ENCODE measurements around the gene RASSF5. TPM values are rescaled to one million over a fixed set of nuclear protein-coding genes. Genes with fewer than 3 reads are reported as not detected.
A peak's percentile ranks its signal among the peaks of the same experiment; 100 is the strongest.

Gene RASSF5
- total RNA-seq, 2 donors from 2014 or later, result 0.20 to 0.26 TPM

- peaks cover 21% of the 10 kb centered on the region for H3K27me3 Mint-ChIP-seq (ENCODE audit: insufficient read depth)
- H3K9me3 Mint-ChIP-seq, result no peaks in the 10 kb centered on the region
- DNase-seq, result no peak
- no peak overlapping the region for H3K9ac ChIP-seq (ENCODE audit: extremely low read depth, low read length, poor library complexity, severe bottlenecking)
- no peaks in the 10 kb centered on the region for H3K9me3 ChIP-seq (ENCODE audit: control insufficient read depth, low read length)
- WGBS, 2 experiments (ENCODE audit: insufficient coverage in 1 of 2, insufficient read length in 1 of 2), result 79 to 84% methylated on average over 7 to 9 of the region's 9 CpGs
- H3K27me3 ChIP-seq (ENCODE audit: control insufficient read depth, insufficient read depth, low read length, poor library complexity, severe bottlenecking), result no peaks in the 10 kb centered on the region
- H3K4me3 ChIP-seq (ENCODE audit: low read length), result no peak overlapping the region
- peaks cover 8% of the 10 kb centered on the region for H3K36me3 Mint-ChIP-seq (ENCODE audit: low read depth)
- H3K4me1 ChIP-seq (ENCODE audit: control insufficient read depth, insufficient read depth, low read length), result peaks cover 15% of the 10 kb centered on the region
- TF ChIP-seq CTCF (conservative IDR thresholded peaks at IDR 0.05), result no peak
- no peak overlapping the region for H3K27ac Mint-ChIP-seq
- H3K27ac ChIP-seq (ENCODE audit: low read depth, low read length), result no peak overlapping the region
- no peak overlapping the region for H3K4me3 Mint-ChIP-seq
- H3K4me1 Mint-ChIP-seq, result peaks cover 29% of the 10 kb centered on the region
- peaks cover 17% of the 10 kb centered on the region for H3K36me3 ChIP-seq (ENCODE audit: control insufficient read depth, insufficient read depth, low read length)
These were observed 39.4 kb upstream of the RASSF5 start for GRCh38 chr1:206467915-206468314.

DNA sequence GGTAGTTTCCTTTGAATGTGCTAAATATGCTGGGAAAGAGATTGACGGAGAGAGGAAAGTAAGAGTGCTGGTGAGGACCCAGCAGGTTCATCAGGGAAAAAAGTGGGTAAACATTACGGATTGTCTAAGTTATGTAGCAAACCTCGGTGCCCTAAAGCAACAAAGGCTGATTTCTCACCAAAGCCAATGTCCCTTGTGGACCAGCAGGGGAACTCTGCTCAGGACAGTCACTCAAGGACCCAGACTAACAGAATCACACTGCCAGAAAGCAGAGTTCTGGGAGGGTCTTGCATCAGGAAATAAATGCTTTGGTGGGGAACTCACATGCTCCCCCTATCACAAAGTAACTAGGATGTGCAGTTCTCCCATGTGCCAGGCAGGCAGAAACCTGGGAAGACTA, 38.8 kb upstream of the RASSF5 start:
- no peaks in the 10 kb centered on the region for H3K27me3 ChIP-seq (ENCODE audit: control insufficient read depth, insufficient read depth, low read length, poor library complexity, severe bottlenecking)
- H3K36me3 ChIP-seq (ENCODE audit: control insufficient read depth, insufficient read depth, low read length), result peaks cover 10% of the 10 kb centered on the region
- no peaks in the 10 kb centered on the region for H3K9me3 Mint-ChIP-seq
- no peak overlapping the region for H3K27ac ChIP-seq (ENCODE audit: low read depth, low read length)
- H3K4me1 Mint-ChIP-seq, result peaks cover 34% of the 10 kb centered on the region
- no peak overlapping the region for H3K27ac Mint-ChIP-seq
- peaks cover 15% of the 10 kb centered on the region for H3K4me1 ChIP-seq (ENCODE audit: control insufficient read depth, insufficient read depth, low read length)
- H3K36me3 Mint-ChIP-seq (ENCODE audit: low read depth), result peaks cover 3% of the 10 kb centered on the region
- H3K9ac ChIP-seq (ENCODE audit: extremely low read depth, low read length, poor library complexity, severe bottlenecking), result no peak overlapping the region
- H3K27me3 Mint-ChIP-seq (ENCODE audit: insufficient read depth), result peaks cover 21% of the 10 kb centered on the region
- no peak for DNase-seq
- H3K9me3 ChIP-seq (ENCODE audit: control insufficient read depth, low read length), result no peaks in the 10 kb centered on the region
- H3K4me3 ChIP-seq (ENCODE audit: low read length), result no peak overlapping the region
- 84 to 85% methylated on average over 3 of the region's 3 CpGs for WGBS, 2 experiments (ENCODE audit: insufficient coverage in 1 of 2, insufficient read length in 1 of 2)
- TF ChIP-seq CTCF (conservative IDR thresholded peaks at IDR 0.05), result peak; percentile 57
- H3K4me3 Mint-ChIP-seq, result no peak overlapping the region

GRCh38 chr1:206469411-206469932, 37.9 kb upstream of the RASSF5 start:
- Mint-ChIP-seq H3K27ac (peak overlapping the region; percentile 72), H3K9me3 (no peaks in the 10 kb centered on the region), H3K36me3 (ENCODE audit: low read depth) (peaks cover 2% of the 10 kb centered on the region), H3K4me3 (no peak overlapping the region), H3K4me1 (peaks cover 40% of the 10 kb centered on the region), H3K27me3 (ENCODE audit: insufficient read depth) (peaks cover 21% of the 10 kb centered on the region)
- H3K4me1 ChIP-seq (ENCODE audit: control insufficient read depth, insufficient read depth, low read length), result peaks cover 15% of the 10 kb centered on the region
- peaks cover 3% of the 10 kb centered on the region for H3K36me3 ChIP-seq (ENCODE audit: control insufficient read depth, insufficient read depth, low read length)
- H3K27me3 ChIP-seq (ENCODE audit: control insufficient read depth, insufficient read depth, low read length, poor library complexity, severe bottlenecking), result no peaks in the 10 kb centered on the region
- no peaks in the 10 kb centered on the region for H3K9me3 ChIP-seq (ENCODE audit: control insufficient read depth, low read length)
- TF ChIP-seq CTCF (conservative IDR thresholded peaks at IDR 0.05), result no peak
- DNase-seq, result no peak
- no peak overlapping the region for H3K9ac ChIP-seq (ENCODE audit: extremely low read depth, low read length, poor library complexity, severe bottlenecking)
- H3K4me3 ChIP-seq (ENCODE audit: low read length), result peak overlapping the region; percentile 87
- 80% methylated on average over 1 to 2 of the region's 2 CpGs for WGBS, 2 experiments (ENCODE audit: insufficient coverage in 1 of 2, insufficient read length in 1 of 2)
- H3K27ac ChIP-seq (ENCODE audit: low read depth, low read length), result no peak overlapping the region
